ENCODE data around the gene SRM. TPM values are rescaled to one million over a fixed set of nuclear protein-coding genes. Genes with fewer than 3 reads are reported as not detected.
A peak's percentile ranks its signal among the peaks of the same experiment; 100 is the strongest.

The SRM gene
- total and polyA plus RNA-seq, 2 of the 13 experiments (the other 11 are each of a cell fraction or from before 2014, with no cell fraction given) = 27.9 to 31.8 TPM

GRCh38 chr1:11099310-11100148 is 39.7 kb upstream of the SRM start, which contains the start of gene EXOSC10 (continued):
- TF ChIP-seq NFAT5 (CRISPR knock-in tag; IDR thresholded peaks at IDR 0.05) (0 out of 2 replicates have a peak, but pooled peaks have one; percentile 33), NFRKB (IDR thresholded peaks at IDR 0.05) (no peak), TAF15 (IDR thresholded peaks at IDR 0.05; ENCODE audit: low read depth, low read length, poor library complexity, severe bottlenecking) (no peak), NPAS2 (CRISPR knock-in tag; IDR thresholded peaks at IDR 0.05; ENCODE audit: borderline replicate concordance) (no peak), MXI1 (IDR thresholded peaks at IDR 0.05; ENCODE audit: borderline replicate concordance, low read depth, low read length) (peak; percentile 52; the same call in 1 of the 3 replicates), HNRNPH1 (optimal IDR thresholded peaks at IDR 0.05; ENCODE audit: low read depth, low read length) (no peak), PAXIP1 (CRISPR knock-in tag; conservative IDR thresholded peaks at IDR 0.05) (peak; percentile 32; the same call in 1 of the 2 replicates), ZNF574 (CRISPR knock-in tag; IDR thresholded peaks at IDR 0.05) (peak; percentile 75), NCOA1 (CRISPR knock-in tag; IDR thresholded peaks at IDR 0.05) (0 out of 2 replicates have a peak, but pooled peaks have one; percentile 25), SIN3B (IDR thresholded peaks at IDR 0.05; ENCODE audit: low read length) (peak; percentile 90), ZNF749 (CRISPR knock-in tag; IDR thresholded peaks at IDR 0.05; ENCODE audit: borderline replicate concordance) (no peak), GABPA (IDR thresholded peaks at IDR 0.05; ENCODE audit: low read depth, low read length) (no peak), GABPA (CRISPR knock-in tag; IDR thresholded peaks at IDR 0.05; ENCODE audit: low read depth) (no peak), TOPORS (CRISPR knock-in tag; IDR thresholded peaks at IDR 0.05) (no peak), ZNF260 (CRISPR knock-in tag; IDR thresholded peaks at IDR 0.05; ENCODE audit: borderline replicate concordance, low read depth) (no peak), TP53 (CRISPR knock-in tag; conservative IDR thresholded peaks at IDR 0.05) (peak; percentile 83; the same call in 1 of the 2 replicates), ETV5 (CRISPR knock-in tag; IDR thresholded peaks at IDR 0.05; ENCODE audit: borderline replicate concordance) (no peak)
